HL-60 (cell line): ENCODE data around the gene GTF2E1.

Experiments used
- DNase-seq, 2 experiments: peaks; one replicate each; pipeline ENCODE4 v3.0.0-alpha.2; 2010 to 2020; ENCODE audit warnings: low read depth in 1 of 2, low spot score in 1 of 2
- H3K27ac ChIP-seq: fragments of 250-450 bp; sonication (Bioruptor Pico); replicated peaks from 2 replicates; pipeline ENCODE4 v1.5.1; 2020; ENCODE audit warnings: mild to moderate bottlenecking, moderate library complexity
- H3K27me3 ChIP-seq: fragments of 250-450 bp; sonication (Bioruptor Pico); 2 replicates; pipeline ENCODE4 v1.5.1; 2021; ENCODE audit warnings: mild to moderate bottlenecking, moderate library complexity; ENCODE audit not compliant: insufficient read depth, poor library complexity, severe bottlenecking
- H3K4me3 ChIP-seq: replicated peaks from 2 replicates; pipeline ENCODE4 v1.5.1; 2011; ENCODE audit warnings: mild to moderate bottlenecking, control low read depth, low read length; ENCODE audit not compliant: insufficient read depth
- CTCF ChIP-seq: IDR thresholded peaks from one replicate; pipeline ENCODE4 v1.5.1; 2011; ENCODE audit warnings: low read length, control low read depth, inconsistent platforms; ENCODE audit not compliant: insufficient read depth
- GABPA ChIP-seq: IDR thresholded peaks from 2 replicates; pipeline ENCODE4 v1.6.1; 2012; ENCODE audit warnings: low read depth
- POLR2AphosphoS5 ChIP-seq: IDR thresholded peaks from 2 replicates; pipeline ENCODE4 v1.6.1; 2012; ENCODE audit warnings: low read depth
- SPI1 ChIP-seq: IDR thresholded peaks from 2 replicates; pipeline ENCODE4 v1.6.1; 2012; ENCODE audit warnings: low read depth, mild to moderate bottlenecking, borderline replicate concordance
- TF ChIP-seq, protein P1 (sequence below): IDR thresholded peaks from 2 replicates; pipeline ENCODE4 v1.6.1; 2012; ENCODE audit warnings: low read depth; ENCODE audit not compliant: insufficient replicate concordance

GTF2E1 gene

DNA sequence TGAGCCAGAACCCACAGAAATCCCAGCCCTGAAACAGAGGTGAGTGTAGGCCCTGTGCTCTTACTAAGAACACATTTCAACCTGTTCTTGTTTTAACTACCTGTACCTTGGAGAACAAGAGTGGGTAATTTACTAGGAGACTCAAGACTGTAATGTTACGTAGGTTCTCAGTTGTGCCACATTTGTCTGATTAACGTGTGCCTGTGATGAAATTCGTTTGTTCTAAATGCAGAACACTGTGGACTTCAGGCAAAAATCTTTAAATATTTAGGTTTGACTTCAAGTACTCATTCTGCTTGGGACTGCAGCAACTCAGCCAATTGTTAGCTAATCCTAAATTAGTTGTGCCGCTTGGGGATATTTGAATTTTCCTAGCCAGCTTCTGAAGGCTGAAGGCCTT lies 28.3 kb downstream of the GTF2E1 start:
- no peak for TF ChIP-seq SPI1
- TF ChIP-seq, protein P1, sequence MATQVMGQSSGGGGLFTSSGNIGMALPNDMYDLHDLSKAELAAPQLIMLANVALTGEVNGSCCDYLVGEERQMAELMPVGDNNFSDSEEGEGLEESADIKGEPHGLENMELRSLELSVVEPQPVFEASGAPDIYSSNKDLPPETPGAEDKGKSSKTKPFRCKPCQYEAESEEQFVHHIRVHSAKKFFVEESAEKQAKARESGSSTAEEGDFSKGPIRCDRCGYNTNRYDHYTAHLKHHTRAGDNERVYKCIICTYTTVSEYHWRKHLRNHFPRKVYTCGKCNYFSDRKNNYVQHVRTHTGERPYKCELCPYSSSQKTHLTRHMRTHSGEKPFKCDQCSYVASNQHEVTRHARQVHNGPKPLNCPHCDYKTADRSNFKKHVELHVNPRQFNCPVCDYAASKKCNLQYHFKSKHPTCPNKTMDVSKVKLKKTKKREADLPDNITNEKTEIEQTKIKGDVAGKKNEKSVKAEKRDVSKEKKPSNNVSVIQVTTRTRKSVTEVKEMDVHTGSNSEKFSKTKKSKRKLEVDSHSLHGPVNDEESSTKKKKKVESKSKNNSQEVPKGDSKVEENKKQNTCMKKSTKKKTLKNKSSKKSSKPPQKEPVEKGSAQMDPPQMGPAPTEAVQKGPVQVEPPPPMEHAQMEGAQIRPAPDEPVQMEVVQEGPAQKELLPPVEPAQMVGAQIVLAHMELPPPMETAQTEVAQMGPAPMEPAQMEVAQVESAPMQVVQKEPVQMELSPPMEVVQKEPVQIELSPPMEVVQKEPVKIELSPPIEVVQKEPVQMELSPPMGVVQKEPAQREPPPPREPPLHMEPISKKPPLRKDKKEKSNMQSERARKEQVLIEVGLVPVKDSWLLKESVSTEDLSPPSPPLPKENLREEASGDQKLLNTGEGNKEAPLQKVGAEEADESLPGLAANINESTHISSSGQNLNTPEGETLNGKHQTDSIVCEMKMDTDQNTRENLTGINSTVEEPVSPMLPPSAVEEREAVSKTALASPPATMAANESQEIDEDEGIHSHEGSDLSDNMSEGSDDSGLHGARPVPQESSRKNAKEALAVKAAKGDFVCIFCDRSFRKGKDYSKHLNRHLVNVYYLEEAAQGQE: no peak
- TF ChIP-seq GABPA: no peak
- TF ChIP-seq CTCF: no peak
- TF ChIP-seq POLR2AphosphoS5: no peak

GRCh38 chr3:120772081-120772480 lies 29.5 kb downstream of the GTF2E1 start:
- DNase-seq: no peak
- no peak overlapping the region for H3K4me3 ChIP-seq
- H3K27ac ChIP-seq: no peak overlapping the region
- H3K27me3 ChIP-seq: no peaks in the 10 kb centered on the region
- no peak for TF ChIP-seq CTCF
- TF ChIP-seq, protein P1: no peak
- no peak for TF ChIP-seq GABPA
- TF ChIP-seq SPI1: no peak
- no peak for TF ChIP-seq POLR2AphosphoS5

More for the DNA sequence above, 28.3 kb downstream of the GTF2E1 start:
- no peak overlapping the region for H3K4me3 ChIP-seq
- no peaks in the 10 kb centered on the region for H3K27me3 ChIP-seq
- H3K27ac ChIP-seq: no peak overlapping the region
- DNase-seq: no peak

GRCh38 chr3:120773932-120774331 lies 31.4 kb downstream of the GTF2E1 start:
- no peak for DNase-seq
- H3K27me3 ChIP-seq: no peaks in the 10 kb centered on the region
- no peak overlapping the region for H3K4me3 ChIP-seq
- no peak for TF ChIP-seq GABPA
- TF ChIP-seq CTCF: no peak
- TF ChIP-seq POLR2AphosphoS5: no peak
- TF ChIP-seq, protein P1: no peak
- no peak for TF ChIP-seq SPI1
- no peak overlapping the region for H3K27ac ChIP-seq
